B cell (primary cell): ENCODE results near the gene GRB10.

Experiments
- CTCF ChIP-seq: fragments of 200-600 bp; IDR thresholded peaks from one replicate; pipeline ENCODE4 v1.8.0; 2022; ENCODE audit warnings: antibody characterized with exemption, mild to moderate bottlenecking
- EZH2 ChIP-seq: IDR thresholded peaks from 2 replicates; pipeline ENCODE4 v1.6.1; 2012; ENCODE audit warnings: borderline replicate concordance, low read depth, mild to moderate bottlenecking, moderate library complexity, low read length; ENCODE audit not compliant: insufficient read depth, poor library complexity, severe bottlenecking

- TF ChIP-seq CTCF (no peak), EZH2 (no peak)
Measured at GRCh38 chr7:50587737-50588136, 195.0 kb downstream of the GRB10 start.
